Breast epithelium (tissue), 4 donors: ENCODE results near the gene NACC2. TPM values are rescaled to one million over a fixed set of nuclear protein-coding genes. Genes with fewer than 3 reads are reported as not detected.
A peak's percentile ranks its signal among the peaks of the same experiment; 100 is the strongest.

Experiments used
- DNase-seq, 2 donors: peaks; one replicate each; pipeline ENCODE4 v3.0.0-alpha.2; 2019; ENCODE audit warnings: low spot score in 2 of 2
- H3K27ac ChIP-seq, 2 donors: fragments of 200-600 bp; sonication (generic) in 1 of 2; one replicate each; pipeline ENCODE4 v1.5.1; 2016 to 2019; ENCODE audit warnings: mild to moderate bottlenecking in 1 of 2
- H3K27me3 ChIP-seq, 2 donors: fragments of 200-600 bp; sonication (generic) in 1 of 2; one replicate each; pipeline versions ENCODE4 v1.5.1 to v1.6.0; 2017 to 2019; ENCODE audit warnings: control low read depth in 1 of 2, mild to moderate bottlenecking in 1 of 2
- H3K36me3 ChIP-seq: fragments of 200-600 bp; one replicate; pipeline ENCODE4 v1.5.1; 2019
- H3K4me1 ChIP-seq, 2 donors: fragments of 200-600 bp; sonication (generic); one replicate each; pipeline ENCODE4 v1.5.1; 2016 to 2019; ENCODE audit warnings: control low read depth in 1 of 2
- H3K4me3 ChIP-seq, 3 donors: fragments of 200-600 bp; sonication (generic); 1 replicate in 2 of 3; 2 replicates in 1 of 3; pipeline ENCODE4 v1.5.1; 2016 to 2019; ENCODE audit warnings: mild to moderate bottlenecking in 3 of 3, moderate library complexity in 2 of 3
- H3K9me3 ChIP-seq, 2 donors: fragments of 200-600 bp; sonication (generic) in 1 of 2; one replicate each; pipeline ENCODE4 v1.5.1; 2016 to 2019; ENCODE audit warnings: control low read depth in 1 of 2
- CTCF ChIP-seq, 3 donors: fragments of 450-650 bp; IDR thresholded peaks; one replicate each; pipeline ENCODE4 v1.5.1; 2016 to 2017; ENCODE audit warnings: antibody characterized with exemption in 3 of 3, mild to moderate bottlenecking in 3 of 3, moderate library complexity in 3 of 3
- POLR2A ChIP-seq: fragments of 450-650 bp; IDR thresholded peaks from one replicate; pipeline ENCODE4 v1.6.1; 2016; ENCODE audit warnings: antibody characterized with exemption, mild to moderate bottlenecking, moderate library complexity
- POLR2AphosphoS5 ChIP-seq, 3 donors: sonication (generic); formaldehyde crosslinking; IDR thresholded peaks; one replicate each; pipeline ENCODE4 v1.6.1; 2017; ENCODE audit warnings: antibody characterized with exemption in 3 of 3
- intact Hi-C: fragments of 100-400 bp; cut with DNase I; formaldehyde crosslinking; loops from one replicate; pipeline ENCODE4 v1.15.1; 2023; ENCODE audit warnings: low total_unique reads
- total RNA-seq, 3 donors: library from RNA; depleted of rRNA; stranded (reverse); fragments of >200 nt; gene quantifications; one replicate each; pipeline ENCODE4 v1.1.0, GENCODE V29; 2016

Gene NACC2
- total RNA-seq, 3 donors from 2014 or later = 14.0 to 24.2 (median 19.3) TPM

- Histone ChIP-seq H3K9me3 (no peaks in the 10 kb centered on the region), H3K4me3 (no peak overlapping the region), H3K27ac (no peak overlapping the region), H3K36me3 (no peaks in the 10 kb centered on the region), H3K27me3 (no peaks in the 10 kb centered on the region), H3K4me1 (no peaks in the 10 kb centered on the region)
- intact Hi-C loops = no loop called here
- no peak for TF ChIP-seq POLR2AphosphoS5 (IDR thresholded peaks at IDR 0.05)
- no peak for TF ChIP-seq POLR2A
- no peak for TF ChIP-seq CTCF (IDR thresholded peaks at IDR 0.05)
- no peak for DNase-seq
These were observed 132.3 kb downstream of the NACC2 start for GRCh38 chr9:135962696-135963307.

GRCh38 chr9:135961811-135962695 is 133.0 kb downstream of the NACC2 start:
- no peak for TF ChIP-seq POLR2A
- no peak for TF ChIP-seq CTCF (IDR thresholded peaks at IDR 0.05)
- TF ChIP-seq POLR2AphosphoS5 (IDR thresholded peaks at IDR 0.05) = no peak
- Histone ChIP-seq H3K4me1 (no peaks in the 10 kb centered on the region), H3K27me3 (no peaks in the 10 kb centered on the region), H3K4me3 (peak overlapping the region in 1 of 3 donors; percentile 82), H3K9me3 (no peaks in the 10 kb centered on the region), H3K36me3 (no peaks in the 10 kb centered on the region), H3K27ac (no peak overlapping the region)
- DNase-seq = no peak
- intact Hi-C loops = no loop called here

GRCh38 chr9:135961277-135961715 is 133.8 kb downstream of the NACC2 start, which contains the start of gene UBAC1:
Gene UBAC1, minus strand, starts transcription at chr9:135961373. Its CDS starts 211 bp downstream, at chr9:135961162.
- Histone ChIP-seq H3K4me3 (peak within 1 kb of the TSS; percentile 82 to 94 (median 83)), H3K27ac (peak within 1 kb of the TSS; percentile 76 to 90), H3K27me3 (no peaks in the 10 kb centered on the region), H3K4me1 (no peaks in the 10 kb centered on the region), H3K9me3 (no peaks in the 10 kb centered on the region), H3K36me3 (no peaks in the 10 kb centered on the region)
- TF ChIP-seq POLR2A (no peak), CTCF (IDR thresholded peaks at IDR 0.05) (peak in 2 of 3 donors; percentile 21 to 45), POLR2AphosphoS5 (IDR thresholded peaks at IDR 0.05) (peak; percentile 19 to 80 (median 71))
- intact Hi-C loops = no loop called here
- DNase-seq = peak; percentile 92 to 94

GRCh38 chr9:135960411-135961276 is 134.4 kb downstream of the NACC2 start:
- Histone ChIP-seq H3K36me3 (no peaks in the 10 kb centered on the region), H3K4me1 (no peaks in the 10 kb centered on the region), H3K27ac (peak overlapping the region; percentile 76 to 90), H3K9me3 (no peaks in the 10 kb centered on the region), H3K4me3 (peak overlapping the region; percentile 82 to 94 (median 83)), H3K27me3 (no peaks in the 10 kb centered on the region)
- DNase-seq = no peak
- no peak for TF ChIP-seq POLR2AphosphoS5 (IDR thresholded peaks at IDR 0.05)
- no peak for TF ChIP-seq POLR2A
- intact Hi-C loops = no loop called here

- H3K4me3 ChIP-seq = peak overlapping the region; percentile 82 to 94 (median 83)
- H3K27ac ChIP-seq = no peak overlapping the region
- intact Hi-C loops = no loop called here
These were observed 135.3 kb downstream of the NACC2 start for GRCh38 chr9:135959814-135960213.

More at GRCh38 chr9:135959814-135960213, 135.3 kb downstream of the NACC2 start:
- Histone ChIP-seq H3K9me3 (no peaks in the 10 kb centered on the region), H3K27me3 (no peaks in the 10 kb centered on the region), H3K4me1 (no peaks in the 10 kb centered on the region), H3K36me3 (no peaks in the 10 kb centered on the region)
- DNase-seq = no peak
- TF ChIP-seq POLR2AphosphoS5 (IDR thresholded peaks at IDR 0.05) (no peak), POLR2A (no peak), CTCF (IDR thresholded peaks at IDR 0.05) (no peak)
